SW480 (cell line): Measurements from ENCODE around the gene SPATA46.

Source experiments
- DNase-seq: peaks from one replicate; pipeline ENCODE4 v3.0.0-alpha.2; 2016; ENCODE audit warnings: low spot score

Gene SPATA46

GRCh38 chr1:162374406-162374805 lies 2.2 kb downstream of the SPATA46 start:
- no peak for DNase-seq

GRCh38 chr1:162373541-162374260 lies 3.0 kb downstream of the SPATA46 start:
- peak; percentile 44 for DNase-seq

GRCh38 chr1:162373072-162373427 lies 3.6 kb downstream of the SPATA46 start:
- no peak for DNase-seq

GRCh38 chr1:162372159-162373071 lies 4.2 kb downstream of the SPATA46 start:
- DNase-seq, result no peak

- DNase-seq, result no peak
Observed at GRCh38 chr1:162371611-162372010, 5.0 kb downstream of the SPATA46 start.

- no peak for DNase-seq
Observed at GRCh38 chr1:162370721-162371120, 5.9 kb downstream of the SPATA46 start.

GRCh38 chr1:162370161-162370560 lies 6.5 kb downstream of the SPATA46 start:
- no peak for DNase-seq

- no peak for DNase-seq
Observed at GRCh38 chr1:162369571-162369970, 7.1 kb downstream of the SPATA46 start.

- no peak for DNase-seq
Observed at GRCh38 chr1:162368451-162368850, 8.2 kb downstream of the SPATA46 start.

- DNase-seq, result no peak
Observed at GRCh38 chr1:162367772-162368171, 8.9 kb downstream of the SPATA46 start.

GRCh38 chr1:162367073-162367472 lies 9.6 kb downstream of the SPATA46 start:
- no peak for DNase-seq

- no peak for DNase-seq
Observed at GRCh38 chr1:162366671-162367070, 10.0 kb downstream of the SPATA46 start.

GRCh38 chr1:162366149-162366548 lies 10.5 kb downstream of the SPATA46 start:
- DNase-seq, result no peak

GRCh38 chr1:162365284-162366020 lies 11.2 kb downstream of the SPATA46 start:
- no peak for DNase-seq

GRCh38 chr1:162364498-162364897 lies 12.2 kb downstream of the SPATA46 start:
- no peak for DNase-seq

GRCh38 chr1:162363823-162364222 lies 12.8 kb downstream of the SPATA46 start:
- no peak for DNase-seq

- no peak for DNase-seq
Observed at GRCh38 chr1:162361349-162361748, 15.3 kb downstream of the SPATA46 start.

- no peak for DNase-seq
Observed at GRCh38 chr1:162360874-162361260, 15.8 kb downstream of the SPATA46 start.

- DNase-seq, result no peak
Observed at GRCh38 chr1:162360237-162360873, 16.3 kb downstream of the SPATA46 start.

GRCh38 chr1:162359523-162360236 lies 17.0 kb downstream of the SPATA46 start:
- no peak for DNase-seq

- no peak for DNase-seq
Observed at GRCh38 chr1:162358928-162359327, 17.7 kb downstream of the SPATA46 start.
